Activated CD4-positive, alpha-beta T cell treated with anti-CD3 and anti-CD28 coated beads for 1 hour (primary cell): ENCODE measurements around the gene STRADA.

ENCODE experiments used
- DNase-seq: peaks from one replicate; pipeline ENCODE4 v3.0.0-alpha.2; 2020

The STRADA gene

GRCh38 chr17:63741408-63742173 is at the start of gene STRADA:
STRADA (minus strand) TSS chr17:63741799; CDS start chr17:63728369, 13,430 bp downstream.
- DNase-seq: peak; percentile 98

- DNase-seq: no peak
These were observed 48.5 kb upstream of the STRADA start for GRCh38 chr17:63790057-63790456.

GRCh38 chr17:63786971-63787711 is 45.5 kb upstream of the STRADA start:
- no peak for DNase-seq

GRCh38 chr17:63786117-63786516 is 44.5 kb upstream of the STRADA start:
- no peak for DNase-seq

DNA sequence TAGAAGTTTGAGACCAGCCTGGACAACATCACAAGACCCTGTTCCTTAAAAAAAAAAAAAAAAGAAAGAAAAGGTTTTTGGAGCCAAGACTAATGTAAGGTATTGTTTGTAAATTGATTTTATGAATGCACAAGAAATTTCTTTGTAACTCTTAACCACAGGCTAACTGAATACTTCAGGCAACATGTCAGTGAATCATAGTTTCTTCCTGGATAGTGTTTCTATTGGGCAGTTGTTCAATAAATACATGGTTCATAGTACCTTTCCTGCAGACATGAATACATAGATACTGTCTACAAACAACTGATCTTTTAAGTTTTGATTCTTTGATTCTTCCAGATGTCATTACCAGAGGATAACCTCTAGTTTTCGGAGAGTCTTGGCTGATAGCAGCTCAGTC is 44.0 kb upstream of the STRADA start:
- no peak for DNase-seq

DNA sequence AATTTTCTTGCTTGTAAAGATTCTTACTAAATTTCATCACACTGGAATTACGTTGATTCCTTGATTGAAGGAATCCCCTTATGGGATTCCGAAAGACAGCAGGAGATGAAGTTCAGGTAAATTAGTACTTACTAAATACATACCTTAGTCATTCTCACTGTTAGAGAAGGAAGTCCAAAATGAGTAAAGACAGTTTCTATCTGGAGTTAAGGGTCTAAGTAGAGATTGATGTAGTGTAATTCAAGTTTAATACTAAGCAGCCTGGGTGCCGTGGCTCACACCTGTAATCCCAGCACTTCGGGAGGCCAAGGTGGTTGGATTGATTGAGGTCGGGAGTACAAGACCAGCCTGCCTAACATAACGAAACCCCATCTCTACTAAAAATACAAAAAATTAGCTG is 41.9 kb upstream of the STRADA start:
- no peak for DNase-seq

DNA sequence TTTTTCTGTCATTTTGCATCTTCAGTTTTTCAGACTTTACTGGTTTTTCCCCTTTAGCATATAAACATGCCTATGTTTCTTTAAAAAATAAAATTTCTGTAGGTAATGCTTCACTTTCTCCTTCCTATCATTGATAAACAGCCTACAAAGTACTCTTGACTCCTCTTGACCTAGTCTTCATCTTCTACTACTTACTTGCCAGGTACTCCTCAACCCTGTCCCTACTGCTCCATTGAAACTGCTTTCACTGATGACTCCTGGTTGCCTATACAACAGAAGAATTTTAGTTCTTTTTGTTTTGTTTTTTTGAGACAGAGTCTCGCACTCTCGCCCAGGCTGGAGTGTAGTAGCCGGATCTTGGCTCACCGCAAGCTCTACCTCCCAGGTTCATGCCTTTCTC is 39.3 kb upstream of the STRADA start:
- no peak for DNase-seq

DNA sequence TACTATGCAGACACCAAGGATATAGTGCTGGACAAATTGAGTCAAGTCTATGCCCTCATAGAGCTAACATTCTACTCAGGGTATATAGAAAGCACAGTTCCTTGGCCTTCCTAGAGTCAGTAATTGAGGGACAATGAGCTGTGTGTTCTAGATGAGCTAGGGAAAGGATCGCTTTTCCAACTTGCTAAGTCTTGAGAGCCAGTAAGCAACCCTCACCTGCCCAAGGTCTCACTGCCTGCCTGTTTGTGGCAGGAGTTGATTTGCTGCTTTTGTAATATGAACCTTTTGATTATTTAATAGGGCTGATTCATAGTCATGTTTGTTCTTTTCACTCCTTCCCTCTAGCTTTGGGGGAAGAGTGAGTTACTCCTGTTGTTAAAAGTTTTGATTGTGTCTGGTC is 38.9 kb upstream of the STRADA start:
- DNase-seq: no peak

GRCh38 chr17:63775420-63775819 is 33.8 kb upstream of the STRADA start:
- DNase-seq: no peak

DNA sequence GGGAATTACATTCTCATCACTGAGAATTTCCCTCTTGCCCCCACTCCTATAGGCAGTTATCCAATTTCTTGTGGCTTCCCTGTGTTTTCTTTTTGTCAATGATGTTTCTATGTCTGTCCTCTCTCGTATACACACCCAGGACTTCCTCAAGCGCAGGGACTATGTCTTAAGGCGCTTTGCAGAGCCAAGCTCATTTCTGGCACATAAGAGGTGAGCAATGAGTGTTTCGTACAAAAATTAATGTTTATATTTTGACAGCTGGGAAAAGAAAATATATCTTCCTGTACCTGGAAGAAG is 33.3 kb upstream of the STRADA start:
- no peak for DNase-seq

DNA sequence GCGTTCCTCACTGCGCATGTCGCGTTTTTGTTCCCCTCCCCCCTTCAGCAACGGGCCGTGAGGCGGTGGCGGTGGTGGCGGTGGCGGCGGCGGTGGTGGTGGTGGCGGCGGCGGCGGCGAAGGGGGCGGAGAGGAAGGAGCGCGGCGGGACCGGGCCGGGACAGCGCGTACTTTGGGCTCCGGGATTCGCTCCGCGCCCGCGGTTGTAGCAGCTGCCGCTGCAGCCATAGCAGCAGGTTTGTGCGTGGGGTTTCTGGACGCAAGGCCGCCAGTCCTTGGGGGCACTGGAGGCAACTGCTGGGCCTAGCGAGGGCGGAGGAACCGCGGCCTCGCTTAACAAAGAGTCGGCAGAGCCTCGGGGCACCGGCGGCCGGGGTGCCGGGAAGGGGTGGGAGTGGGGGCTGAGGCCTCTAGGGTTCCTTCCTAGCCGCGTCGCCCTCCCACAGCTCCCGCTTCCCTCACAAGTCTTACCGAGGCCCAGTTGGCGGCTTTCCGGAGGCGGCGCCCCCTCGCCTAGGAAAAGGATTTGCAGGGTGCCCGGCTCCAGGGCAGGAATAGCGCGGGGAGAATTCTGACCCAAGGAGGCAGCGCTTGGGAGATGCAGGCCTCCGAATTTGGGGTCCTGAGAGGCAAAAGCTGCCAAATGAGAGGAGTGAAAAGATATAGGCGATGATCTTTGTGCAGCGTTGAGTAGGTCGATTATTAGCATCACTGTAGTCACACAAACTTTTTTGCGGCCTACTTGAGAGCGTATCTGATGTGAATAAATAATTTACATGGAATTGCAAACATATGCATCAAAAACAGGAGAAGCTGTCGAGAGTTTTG is 32.8 kb upstream of the STRADA start, which contains the start of gene DDX42:
DDX42 (plus strand) TSS at position 30 of the 828 bp plus-strand sequence. CDS start 12,880 bp downstream, outside the sequence.
- DNase-seq: peak; percentile 86

DNA sequence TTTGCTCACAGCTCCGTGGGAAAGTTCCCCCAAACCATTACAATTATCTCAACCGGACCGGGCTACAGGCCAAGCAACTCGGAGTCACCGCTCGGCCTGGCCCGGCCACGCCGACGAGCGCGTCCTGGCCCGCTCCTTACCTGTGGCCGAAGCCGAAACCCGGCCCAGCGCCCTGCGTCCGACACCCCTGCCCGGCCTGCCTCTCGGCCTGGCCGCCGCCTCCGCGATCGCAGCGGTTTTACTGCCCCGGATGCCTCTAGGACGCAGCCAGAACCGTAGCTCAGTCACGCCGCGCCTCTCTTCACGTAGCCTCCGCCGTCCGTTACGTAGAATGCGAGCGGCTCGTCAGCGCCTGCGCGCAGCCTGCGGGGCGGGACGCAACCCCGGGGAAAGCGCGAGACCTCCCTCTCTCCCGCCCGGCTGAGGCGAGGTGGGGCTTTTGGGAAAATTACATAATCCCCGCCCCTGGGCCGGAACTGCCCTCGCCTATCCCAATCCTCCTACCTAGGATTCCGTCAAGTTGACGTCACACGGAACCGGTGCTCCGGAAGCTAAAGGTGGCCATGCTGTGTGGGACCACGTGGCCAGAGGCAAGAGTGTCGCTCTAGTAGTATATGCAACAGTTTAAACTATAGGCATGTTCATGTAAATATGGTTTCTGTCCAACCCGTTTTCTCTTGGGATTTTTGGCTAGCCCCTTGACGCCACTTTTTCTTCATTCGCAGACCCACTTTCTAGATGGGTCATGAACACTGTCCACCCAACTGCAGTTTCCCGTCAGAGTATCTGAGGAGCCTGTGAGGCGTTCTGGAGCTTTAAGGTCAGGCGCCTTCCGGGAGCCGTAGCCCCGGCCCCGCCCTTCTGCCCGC is 31.9 kb upstream of the STRADA start, which contains the start of gene CCDC47:
CCDC47 (minus strand) TSS at position 326 of the 869 bp plus-strand sequence. CDS start 7,422 bp downstream, outside the sequence.
- DNase-seq: peak; percentile 97

- DNase-seq: no peak
These were observed 31.2 kb upstream of the STRADA start for GRCh38 chr17:63772801-63773271.

DNA sequence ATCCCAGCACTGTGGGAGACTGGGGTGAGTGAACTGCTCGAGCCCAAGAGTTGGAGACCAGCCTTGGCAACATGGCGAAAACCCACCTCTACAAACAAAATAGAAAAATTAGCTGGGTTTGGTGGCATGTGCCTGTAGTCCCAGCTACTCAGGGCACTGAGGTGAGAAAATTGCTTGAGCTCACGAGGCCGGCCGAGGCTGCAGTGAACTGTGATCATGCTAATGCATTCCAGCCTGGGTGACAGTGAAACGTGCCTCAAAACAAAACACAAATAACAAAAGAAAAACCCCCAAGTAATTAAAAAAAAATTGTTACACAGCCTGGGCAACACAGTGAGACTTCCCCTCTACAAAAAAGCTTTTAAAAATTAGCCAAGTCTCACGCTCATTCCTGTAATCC is 26.8 kb upstream of the STRADA start:
- DNase-seq: no peak

GRCh38 chr17:63766754-63767153 is 25.2 kb upstream of the STRADA start:
- no peak for DNase-seq

- DNase-seq: no peak
These were observed 23.1 kb upstream of the STRADA start for GRCh38 chr17:63764716-63765115.

DNA sequence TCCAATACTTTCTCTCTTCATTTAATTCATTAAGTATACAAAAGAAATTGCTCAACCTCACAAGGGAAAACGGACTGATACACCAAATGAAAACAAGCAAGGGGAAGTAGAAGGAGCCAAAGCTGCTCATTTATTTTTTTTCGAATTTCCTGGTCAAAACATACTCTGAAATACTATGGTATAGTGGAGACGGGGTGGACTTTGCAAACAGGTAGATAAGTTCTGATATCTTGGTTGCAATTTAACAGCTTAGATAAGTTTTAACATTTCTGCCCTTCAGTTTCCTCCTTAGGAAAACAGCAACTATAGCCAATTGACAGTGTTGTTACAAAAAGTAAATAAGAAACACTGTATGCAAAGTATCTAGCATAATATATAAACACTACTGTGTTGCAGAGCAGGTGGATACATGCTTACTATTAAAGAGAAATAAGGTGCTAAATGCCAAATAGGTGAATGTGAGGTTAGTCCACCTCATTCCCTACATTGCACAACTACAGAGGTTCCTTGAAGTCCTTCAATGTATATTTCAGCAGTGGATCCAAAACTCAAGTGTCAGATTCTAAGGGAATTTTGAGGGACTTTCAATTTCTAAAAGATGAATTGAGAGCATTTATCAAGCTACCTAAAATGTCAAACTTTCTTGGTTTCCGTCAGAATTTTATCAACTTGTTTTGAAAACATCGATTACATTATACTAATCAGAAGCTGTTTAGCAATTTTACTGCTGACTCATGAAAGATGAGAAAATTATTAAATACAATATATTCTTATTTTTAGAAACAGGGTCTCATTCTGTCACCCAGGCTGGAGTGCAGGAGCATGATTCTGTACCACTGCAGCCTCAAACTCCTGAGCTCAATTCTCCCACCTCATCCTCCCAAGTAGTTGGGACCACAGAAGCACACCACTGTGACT is 20.8 kb upstream of the STRADA start:
- no peak for DNase-seq

GRCh38 chr17:63760771-63761539 is 19.4 kb upstream of the STRADA start:
- no peak for DNase-seq

DNA sequence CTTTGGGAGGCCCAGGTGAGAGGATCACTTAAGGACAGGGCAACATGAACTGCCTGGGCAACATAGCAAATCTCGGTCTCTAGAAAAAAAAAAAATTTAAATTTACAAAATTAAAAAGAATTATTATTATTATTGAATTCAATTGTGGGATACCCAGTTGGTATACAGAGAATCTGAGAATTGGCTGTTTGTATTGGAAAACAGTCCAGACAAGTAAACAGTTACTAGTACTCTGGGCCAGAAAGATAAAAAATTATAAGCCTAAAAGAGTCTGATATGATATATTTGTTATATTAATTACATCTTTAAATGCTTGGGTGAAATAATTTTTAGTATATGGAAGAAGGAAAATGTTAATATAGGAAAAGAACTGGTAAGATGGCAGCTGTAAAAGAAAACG is 16.8 kb upstream of the STRADA start:
- DNase-seq: no peak

GRCh38 chr17:63754046-63754445 is 12.4 kb upstream of the STRADA start:
- DNase-seq: no peak
